HG03565 (cell line): Measurements from ENCODE around the gene KHDRBS2.

Experiments
- ATAC-seq: cut with Tn5 transposase; IDR thresholded peaks from one replicate; pipeline ENCODE4 v1.9.1; 2021; ENCODE audit warnings: mild to moderate bottlenecking, moderate library complexity; ENCODE audit not compliant: unreplicated experiment

The KHDRBS2 gene

GRCh38 chr6:62039605-62040004 lies 246.4 kb downstream of the KHDRBS2 start:
- no peak for ATAC-seq

GRCh38 chr6:62037445-62037844 lies 248.6 kb downstream of the KHDRBS2 start:
- ATAC-seq = no peak

GRCh38 chr6:62035952-62036351 lies 250.1 kb downstream of the KHDRBS2 start:
- no peak for ATAC-seq

- no peak for ATAC-seq
Observed at GRCh38 chr6:62013719-62014118, 272.3 kb downstream of the KHDRBS2 start.

DNA sequence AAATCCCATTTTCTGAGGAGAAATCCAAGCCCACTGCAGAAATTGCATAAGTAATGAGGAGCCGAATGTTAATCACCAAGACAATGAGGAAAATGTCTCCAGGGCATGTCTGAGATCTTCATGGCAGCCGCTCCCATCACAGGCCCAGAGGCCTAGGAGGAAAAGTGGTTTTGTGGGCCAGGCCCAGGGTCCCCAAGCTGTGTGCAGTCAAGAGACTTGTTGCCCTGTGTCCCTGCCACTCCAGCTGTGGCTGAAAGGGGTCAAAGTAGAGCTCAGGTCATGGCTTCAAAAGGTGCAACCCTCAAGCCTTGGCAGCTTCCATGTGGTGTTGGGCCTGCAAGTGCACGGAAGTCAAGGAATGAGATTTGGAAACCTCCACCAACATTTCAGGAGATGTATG lies 276.6 kb downstream of the KHDRBS2 start:
- no peak for ATAC-seq

DNA sequence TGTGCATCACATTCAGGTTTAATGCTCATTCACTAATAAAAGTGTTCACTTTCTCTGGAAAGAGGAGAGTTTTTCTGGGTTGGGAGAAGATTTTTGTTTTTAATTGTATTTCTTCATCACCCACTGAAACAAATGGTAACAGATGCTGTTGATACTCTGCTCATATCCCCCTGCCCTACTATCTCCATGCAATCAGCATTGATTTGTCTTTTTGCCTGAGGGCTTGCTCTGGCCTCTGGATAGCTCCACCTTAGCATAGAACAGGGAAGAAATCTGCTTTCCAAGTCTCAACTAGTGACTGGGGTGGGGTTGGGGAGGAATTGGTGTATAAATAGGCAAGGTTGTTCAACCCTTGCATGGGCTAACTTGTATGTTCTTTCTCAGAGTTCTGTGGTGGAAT lies 296.4 kb downstream of the KHDRBS2 start:
- ATAC-seq = no peak

- no peak for ATAC-seq
Observed at GRCh38 chr6:61980622-61981021, 305.4 kb downstream of the KHDRBS2 start.

- no peak for ATAC-seq
Observed at GRCh38 chr6:61977947-61978346, 308.1 kb downstream of the KHDRBS2 start.

DNA sequence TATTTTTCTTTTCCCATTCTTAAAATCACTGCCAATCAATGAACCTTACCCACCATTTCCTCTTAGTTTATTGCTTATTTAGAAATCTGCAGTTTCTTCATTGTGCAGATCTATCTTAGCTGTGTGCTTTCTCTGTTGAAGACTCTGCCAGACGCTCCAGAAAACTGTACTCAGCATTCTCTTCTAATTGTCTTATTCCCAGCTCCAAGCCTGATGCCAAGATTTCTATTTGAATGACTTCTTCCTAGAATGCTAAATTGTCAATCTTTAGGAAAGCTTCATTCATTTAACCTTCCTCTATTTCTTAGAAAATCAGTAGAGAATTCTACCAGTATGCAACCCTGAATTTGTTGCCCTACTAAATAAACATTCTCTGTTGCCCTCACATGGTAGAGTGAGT lies 308.9 kb downstream of the KHDRBS2 start:
- no peak for ATAC-seq

- no peak for ATAC-seq
Observed at GRCh38 chr6:61959196-61959595, 326.8 kb downstream of the KHDRBS2 start.

GRCh38 chr6:61953851-61954250 lies 332.2 kb downstream of the KHDRBS2 start:
- ATAC-seq = no peak

- ATAC-seq = no peak
Observed at GRCh38 chr6:61951586-61951985, 334.4 kb downstream of the KHDRBS2 start.

GRCh38 chr6:61950811-61951210 lies 335.2 kb downstream of the KHDRBS2 start:
- no peak for ATAC-seq

- no peak for ATAC-seq
Observed at GRCh38 chr6:61949971-61950370, 336.1 kb downstream of the KHDRBS2 start.

DNA sequence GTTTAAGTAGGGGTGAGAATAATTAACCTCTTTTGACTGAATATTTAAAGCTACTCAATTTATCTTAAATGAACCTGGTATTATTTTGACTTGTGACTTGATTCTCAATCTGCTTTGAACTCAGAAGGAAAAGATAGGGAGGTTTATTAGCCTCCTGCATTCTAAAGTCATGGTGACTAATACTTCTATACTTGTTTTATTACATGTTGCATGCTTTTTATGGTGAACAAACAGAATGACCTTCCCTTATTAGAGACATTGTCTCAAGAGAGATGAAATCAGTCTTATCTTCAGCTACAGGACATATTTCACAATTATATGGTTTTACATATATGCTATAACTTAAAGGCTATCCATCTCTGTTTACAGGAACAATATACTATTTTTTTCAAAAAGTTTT lies 336.9 kb downstream of the KHDRBS2 start:
- no peak for ATAC-seq

DNA sequence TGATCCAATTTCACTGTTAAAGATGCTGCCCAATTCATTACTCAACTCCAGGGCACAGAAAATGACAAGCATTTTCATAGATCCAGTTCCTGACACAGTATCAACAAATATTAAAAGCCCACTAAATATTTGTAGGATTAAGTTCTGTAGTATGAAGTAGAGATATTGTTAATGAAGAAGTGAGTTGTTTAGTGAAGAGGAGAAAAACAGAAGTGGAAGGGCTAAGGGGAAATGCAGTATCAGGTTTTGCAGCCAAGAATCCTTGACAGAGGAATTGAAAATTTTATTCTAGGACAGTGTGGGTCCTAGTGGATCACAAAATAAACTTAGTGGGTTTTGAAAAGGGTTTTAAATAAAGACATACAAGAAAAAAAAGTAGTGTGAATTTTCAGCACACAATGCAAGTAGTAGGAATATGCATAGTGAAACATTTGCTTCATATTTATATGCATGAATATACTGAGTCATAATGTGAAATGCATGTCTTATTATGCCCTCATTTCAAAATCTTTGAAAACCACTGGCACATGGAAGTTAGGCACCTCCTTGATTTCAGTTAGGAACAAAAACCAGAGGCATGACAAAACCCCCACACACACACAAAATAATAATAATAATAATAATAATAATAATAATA lies 338.6 kb downstream of the KHDRBS2 start:
- ATAC-seq = no peak

DNA sequence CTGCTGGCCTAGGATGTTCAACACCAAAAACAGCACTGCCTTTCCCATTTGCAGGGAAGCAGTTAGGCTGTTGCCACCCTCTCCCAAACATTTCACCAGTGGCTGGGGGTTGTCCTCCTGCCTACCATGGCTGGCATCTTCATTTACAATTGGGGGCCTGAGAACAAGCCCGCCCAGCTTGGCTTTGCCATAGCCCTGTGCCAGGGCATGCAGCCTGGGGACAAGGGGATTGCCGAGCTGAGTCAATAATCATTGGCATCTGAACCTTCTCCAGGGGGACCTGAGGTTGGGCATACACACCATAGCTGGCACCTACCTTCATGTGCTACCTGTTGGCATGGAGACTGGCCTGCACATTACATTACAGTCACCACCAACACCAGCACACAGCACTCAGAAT lies 345.1 kb downstream of the KHDRBS2 start:
- no peak for ATAC-seq

DNA sequence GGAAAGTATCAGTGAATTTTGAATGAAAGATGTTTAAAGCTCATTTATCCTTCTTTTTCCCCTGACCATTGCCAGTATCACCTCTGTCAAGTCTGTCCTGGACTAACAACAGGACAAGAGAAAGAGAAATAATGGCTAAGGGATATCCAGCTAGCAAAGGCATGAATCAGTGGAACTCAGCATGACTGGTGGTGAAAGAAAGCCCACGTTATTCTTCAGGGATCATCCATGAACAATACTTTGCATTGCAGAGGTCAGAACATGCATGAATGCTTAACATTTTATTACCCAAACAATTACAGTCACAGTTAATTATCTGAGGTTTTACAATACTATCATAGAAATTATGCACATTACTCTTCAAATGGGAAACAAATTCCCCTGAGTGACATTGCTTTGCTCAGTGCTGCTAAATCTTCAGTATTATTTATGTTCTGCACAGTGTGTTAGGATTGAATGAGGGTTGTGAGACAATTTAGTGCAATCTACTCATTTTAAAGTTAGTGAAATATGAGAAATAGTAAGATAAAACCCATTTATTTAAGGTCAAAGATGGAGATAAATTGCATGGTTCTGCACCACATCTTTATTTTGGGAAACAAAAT lies 350.7 kb downstream of the KHDRBS2 start:
- no peak for ATAC-seq

- ATAC-seq = no peak
Observed at GRCh38 chr6:61909486-61909885, 376.5 kb downstream of the KHDRBS2 start.

- no peak for ATAC-seq
Observed at GRCh38 chr6:61901748-61902147, 384.3 kb downstream of the KHDRBS2 start.

- ATAC-seq = no peak
Observed at GRCh38 chr6:61894536-61894935, 391.5 kb downstream of the KHDRBS2 start.

GRCh38 chr6:61887423-61887822 lies 398.6 kb downstream of the KHDRBS2 start:
- no peak for ATAC-seq
